HepG2 (cell line): Measurements from ENCODE around the gene CCDC38. TPM values are rescaled to one million over a fixed set of nuclear protein-coding genes. Genes with fewer than 3 reads are reported as not detected.
A peak's percentile ranks its signal among the peaks of the same experiment; 100 is the strongest.

ENCODE experiments used
- CENPBD1 ChIP-seq: sonication (generic); formaldehyde crosslinking; IDR thresholded peaks from 2 replicates; pipeline ENCODE4 v1.8.0; 2022; ENCODE audit warnings: missing genetic modification reagents, low read depth, mild to moderate bottlenecking, borderline replicate concordance
- EP300 ChIP-seq, 3 experiments: sonication (generic) in 1 of 3; formaldehyde crosslinking in 1 of 3; IDR thresholded peaks; 2 replicates each; pipeline versions ENCODE4 v1.5.1 to v1.6.1; 2011 to 2020; ENCODE audit warnings: low read depth in 2 of 3, low read length in 2 of 3, borderline replicate concordance in 1 of 3, improper control_type of control experiment in 1 of 3, mild to moderate bottlenecking in 1 of 3, missing genetic modification reagents in 1 of 3, moderate library complexity in 1 of 3
- FOXP1 ChIP-seq, 2 experiments: fragments of 450-650 bp in 1 of 2; IDR thresholded peaks; 2 replicates each; pipeline ENCODE4 v1.6.1; 2017 to 2018; ENCODE audit warnings: antibody characterized with exemption in 1 of 2
- HOXA5 ChIP-seq: sonication (generic); formaldehyde crosslinking; IDR thresholded peaks from 2 replicates; pipeline ENCODE4 v1.4.0; 2020; ENCODE audit warnings: missing genetic modification reagents
- KDM3A ChIP-seq: IDR thresholded peaks from 2 replicates; pipeline ENCODE4 v1.6.1; 2018; ENCODE audit warnings: low read depth, missing compliant biosample characterization
- RBM39 ChIP-seq: fragments of 200-400 bp; formaldehyde crosslinking; IDR thresholded peaks from one replicate; pipeline ENCODE4 v1.6.1; 2018; ENCODE audit warnings: antibody characterized with exemption, mild to moderate bottlenecking, low read depth, low read length; ENCODE audit not compliant: poor library complexity, severe bottlenecking
- RXRA ChIP-seq: sonication (generic); formaldehyde crosslinking; IDR thresholded peaks from 2 replicates; pipeline ENCODE4 v1.5.1; 2020; ENCODE audit warnings: missing genetic modification reagents
- SKIL ChIP-seq: sonication (generic); formaldehyde crosslinking; IDR thresholded peaks from 2 replicates; pipeline ENCODE4 v1.8.0; 2022; ENCODE audit warnings: missing genetic modification reagents, mild to moderate bottlenecking, moderate library complexity, borderline replicate concordance
- ZMAT3 ChIP-seq: sonication (generic); formaldehyde crosslinking; conservative IDR thresholded peaks from 2 replicates; pipeline ENCODE4 v1.7.0; 2021; ENCODE audit warnings: missing genetic modification reagents
- ZNF605 ChIP-seq: sonication (generic); formaldehyde crosslinking; IDR thresholded peaks from 2 replicates; pipeline ENCODE4 v1.8.0; 2022; ENCODE audit warnings: mild to moderate bottlenecking, missing genetic modification reagents
- ZNF644 ChIP-seq: IDR thresholded peaks from 2 replicates; pipeline ENCODE4 v1.6.1; 2016; ENCODE audit warnings: low read depth
- ZNF790 ChIP-seq: sonication (generic); formaldehyde crosslinking; IDR thresholded peaks from 2 replicates; pipeline ENCODE4 v1.8.0; 2022; ENCODE audit warnings: missing genetic modification reagents, mild to moderate bottlenecking, borderline replicate concordance
- polyA plus RNA-seq, 8 experiments: library from polyadenylated mRNA; depleted of rRNA in 3 of 8; stranded (reverse) in 7 of 8; unstranded in 1 of 8; fragments of >200 nt; fragmentation: Illumina TruSeq in 4 of 8; extraction: Trizol in 4 of 8; gene quantifications; 2 replicates each; pipeline versions ENCODE4 v1.2.1 to v1.2.3, GENCODE V29; 2011 to 2016; ENCODE audit warnings: low read depth in 4 of 8, missing spikeins in 1 of 8, mixed read lengths in 1 of 8; ENCODE audit not compliant: insufficient read depth in 1 of 8
- total RNA-seq, 5 experiments: library from RNA; depleted of rRNA; stranded (reverse); fragments of >200 nt; fragmentation: Illumina TruSeq; extraction: Trizol; gene quantifications; 2 replicates each; pipeline ENCODE4 v1.2.3, GENCODE V29; 2016; ENCODE audit warnings: low read depth in 1 of 5
- TF ChIP-seq, protein P1 (sequence below): sonication (generic); formaldehyde crosslinking; IDR thresholded peaks from 2 replicates; pipeline ENCODE4 v1.5.0; 2020; ENCODE audit warnings: mild to moderate bottlenecking, missing genetic modification reagents, borderline replicate concordance
- TF ChIP-seq, protein P2 (sequence below): IDR thresholded peaks from 2 replicates; pipeline ENCODE4 v1.6.1; 2012; ENCODE audit warnings: low read depth, low read length, improper control_type of control experiment
- TF ChIP-seq, protein P3 (sequence below): sonication (generic); formaldehyde crosslinking; IDR thresholded peaks from 2 replicates; pipeline ENCODE4 v1.4.0; 2020; ENCODE audit warnings: missing genetic modification reagents, borderline replicate concordance

CCDC38 gene
- total and polyA plus RNA-seq, 2 of the 13 experiments (the other 11 are each of a cell fraction or from before 2014, with no cell fraction given), result 0.24 to 0.32 TPM

DNA sequence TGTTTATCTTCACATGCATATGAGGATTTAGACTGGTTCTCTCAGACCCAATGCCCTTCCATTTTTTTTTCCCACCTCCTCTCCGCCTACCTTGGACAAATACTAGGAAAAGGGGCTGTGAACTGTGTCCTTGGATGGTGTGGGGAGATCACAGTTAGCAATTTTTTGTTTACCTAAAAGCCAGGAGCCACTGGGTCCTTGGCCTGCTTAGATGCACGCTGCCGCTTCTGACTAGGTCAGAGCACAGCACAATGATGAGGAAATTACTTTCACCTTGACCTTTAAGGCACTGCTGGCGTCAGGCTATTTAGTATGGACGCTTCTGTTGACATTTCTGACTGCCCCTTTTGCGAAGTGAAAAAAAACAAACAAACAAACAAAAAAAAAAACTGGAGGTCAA, 1.9 kb downstream of the CCDC38 start (continued):
- TF ChIP-seq RBM39 (no peak), CENPBD1 (CRISPR knock-in tag) (no peak), HOXA5 (CRISPR knock-in tag) (no peak), ZMAT3 (CRISPR knock-in tag) (peak; percentile 75), RXRA (CRISPR knock-in tag) (peak; percentile 94; the same call in 1 of the 2 replicates), FOXP1 (IDR thresholded peaks at IDR 0.05) (peak; percentile 94), FOXP1 (CRISPR knock-in tag; IDR thresholded peaks at IDR 0.05) (peak; percentile 100), ZNF605 (CRISPR knock-in tag) (peak; percentile 72; the same call in 1 of the 2 replicates), ZNF790 (peak; percentile 54; the same call in 1 of the 2 replicates), EP300 (IDR thresholded peaks at IDR 0.05; ENCODE audit: low read depth in 2 of 2, low read length in 2 of 2) (peak; percentile 65 to 87), EP300 (CRISPR knock-in tag; IDR thresholded peaks at IDR 0.05; ENCODE audit: borderline replicate concordance) (peak; percentile 70; the same call in 1 of the 2 replicates), SKIL (CRISPR knock-in tag) (peak; percentile 92), KDM3A (CRISPR knock-in tag) (peak; percentile 37; the same call in 1 of the 2 replicates), ZNF644 (CRISPR knock-in tag) (peak; percentile 36)
- TF ChIP-seq, protein P1, sequence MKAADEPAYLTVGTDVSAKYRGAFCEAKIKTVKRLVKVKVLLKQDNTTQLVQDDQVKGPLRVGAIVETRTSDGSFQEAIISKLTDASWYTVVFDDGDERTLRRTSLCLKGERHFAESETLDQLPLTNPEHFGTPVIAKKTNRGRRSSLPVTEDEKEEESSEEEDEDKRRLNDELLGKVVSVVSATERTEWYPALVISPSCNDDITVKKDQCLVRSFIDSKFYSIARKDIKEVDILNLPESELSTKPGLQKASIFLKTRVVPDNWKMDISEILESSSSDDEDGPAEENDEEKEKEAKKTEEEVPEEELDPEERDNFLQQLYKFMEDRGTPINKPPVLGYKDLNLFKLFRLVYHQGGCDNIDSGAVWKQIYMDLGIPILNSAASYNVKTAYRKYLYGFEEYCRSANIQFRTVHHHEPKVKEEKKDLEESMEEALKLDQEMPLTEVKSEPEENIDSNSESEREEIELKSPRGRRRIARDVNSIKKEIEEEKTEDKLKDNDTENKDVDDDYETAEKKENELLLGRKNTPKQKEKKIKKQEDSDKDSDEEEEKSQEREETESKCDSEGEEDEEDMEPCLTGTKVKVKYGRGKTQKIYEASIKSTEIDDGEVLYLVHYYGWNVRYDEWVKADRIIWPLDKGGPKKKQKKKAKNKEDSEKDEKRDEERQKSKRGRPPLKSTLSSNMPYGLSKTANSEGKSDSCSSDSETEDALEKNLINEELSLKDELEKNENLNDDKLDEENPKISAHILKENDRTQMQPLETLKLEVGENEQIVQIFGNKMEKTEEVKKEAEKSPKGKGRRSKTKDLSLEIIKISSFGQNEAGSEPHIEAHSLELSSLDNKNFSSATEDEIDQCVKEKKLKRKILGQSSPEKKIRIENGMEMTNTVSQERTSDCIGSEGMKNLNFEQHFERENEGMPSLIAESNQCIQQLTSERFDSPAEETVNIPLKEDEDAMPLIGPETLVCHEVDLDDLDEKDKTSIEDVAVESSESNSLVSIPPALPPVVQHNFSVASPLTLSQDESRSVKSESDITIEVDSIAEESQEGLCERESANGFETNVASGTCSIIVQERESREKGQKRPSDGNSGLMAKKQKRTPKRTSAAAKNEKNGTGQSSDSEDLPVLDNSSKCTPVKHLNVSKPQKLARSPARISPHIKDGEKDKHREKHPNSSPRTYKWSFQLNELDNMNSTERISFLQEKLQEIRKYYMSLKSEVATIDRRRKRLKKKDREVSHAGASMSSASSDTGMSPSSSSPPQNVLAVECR (CRISPR knock-in tag), result peak; percentile 74; the same call in 1 of the 2 replicates
- TF ChIP-seq, protein P2, sequence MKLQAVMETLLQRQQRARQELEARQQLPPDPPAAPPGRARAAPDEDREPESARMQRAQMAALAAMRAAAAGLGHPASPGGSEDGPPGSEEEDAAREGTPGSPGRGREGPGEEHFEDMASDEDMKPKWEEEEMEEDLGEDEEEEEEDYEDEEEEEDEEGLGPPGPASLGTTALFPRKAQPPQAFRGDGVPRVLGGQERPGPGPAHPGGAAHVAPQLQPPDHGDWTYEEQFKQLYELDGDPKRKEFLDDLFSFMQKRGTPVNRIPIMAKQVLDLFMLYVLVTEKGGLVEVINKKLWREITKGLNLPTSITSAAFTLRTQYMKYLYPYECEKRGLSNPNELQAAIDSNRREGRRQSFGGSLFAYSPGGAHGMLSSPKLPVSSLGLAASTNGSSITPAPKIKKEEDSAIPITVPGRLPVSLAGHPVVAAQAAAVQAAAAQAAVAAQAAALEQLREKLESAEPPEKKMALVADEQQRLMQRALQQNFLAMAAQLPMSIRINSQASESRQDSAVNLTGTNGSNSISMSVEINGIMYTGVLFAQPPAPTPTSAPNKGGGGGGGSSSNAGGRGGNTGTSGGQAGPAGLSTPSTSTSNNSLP, result no peak
- TF ChIP-seq, protein P3, sequence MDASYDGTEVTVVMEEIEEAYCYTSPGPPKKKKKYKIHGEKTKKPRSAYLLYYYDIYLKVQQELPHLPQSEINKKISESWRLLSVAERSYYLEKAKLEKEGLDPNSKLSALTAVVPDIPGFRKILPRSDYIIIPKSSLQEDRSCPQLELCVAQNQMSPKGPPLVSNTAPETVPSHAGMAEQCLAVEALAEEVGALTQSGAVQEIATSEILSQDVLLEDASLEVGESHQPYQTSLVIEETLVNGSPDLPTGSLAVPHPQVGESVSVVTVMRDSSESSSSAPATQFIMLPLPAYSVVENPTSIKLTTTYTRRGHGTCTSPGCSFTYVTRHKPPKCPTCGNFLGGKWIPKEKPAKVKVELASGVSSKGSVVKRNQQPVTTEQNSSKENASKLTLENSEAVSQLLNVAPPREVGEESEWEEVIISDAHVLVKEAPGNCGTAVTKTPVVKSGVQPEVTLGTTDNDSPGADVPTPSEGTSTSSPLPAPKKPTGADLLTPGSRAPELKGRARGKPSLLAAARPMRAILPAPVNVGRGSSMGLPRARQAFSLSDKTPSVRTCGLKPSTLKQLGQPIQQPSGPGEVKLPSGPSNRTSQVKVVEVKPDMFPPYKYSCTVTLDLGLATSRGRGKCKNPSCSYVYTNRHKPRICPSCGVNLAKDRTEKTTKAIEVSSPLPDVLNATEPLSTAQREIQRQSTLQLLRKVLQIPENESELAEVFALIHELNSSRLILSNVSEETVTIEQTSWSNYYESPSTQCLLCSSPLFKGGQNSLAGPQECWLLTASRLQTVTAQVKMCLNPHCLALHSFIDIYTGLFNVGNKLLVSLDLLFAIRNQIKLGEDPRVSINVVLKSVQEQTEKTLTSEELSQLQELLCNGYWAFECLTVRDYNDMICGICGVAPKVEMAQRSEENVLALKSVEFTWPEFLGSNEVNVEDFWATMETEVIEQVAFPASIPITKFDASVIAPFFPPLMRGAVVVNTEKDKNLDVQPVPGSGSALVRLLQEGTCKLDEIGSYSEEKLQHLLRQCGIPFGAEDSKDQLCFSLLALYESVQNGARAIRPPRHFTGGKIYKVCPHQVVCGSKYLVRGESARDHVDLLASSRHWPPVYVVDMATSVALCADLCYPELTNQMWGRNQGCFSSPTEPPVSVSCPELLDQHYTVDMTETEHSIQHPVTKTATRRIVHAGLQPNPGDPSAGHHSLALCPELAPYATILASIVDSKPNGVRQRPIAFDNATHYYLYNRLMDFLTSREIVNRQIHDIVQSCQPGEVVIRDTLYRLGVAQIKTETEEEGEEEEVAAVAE (CRISPR knock-in tag), result 0 out of 2 replicates have a peak, but pooled peaks have one; percentile 64
